ENCODE data around the gene ZSCAN25. TPM values are rescaled to one million over a fixed set of nuclear protein-coding genes. Genes with fewer than 3 reads are reported as not detected.
"Not testable (repeated sequence)": the region's sequence is repeated elsewhere in the genome, so short reads cannot be mapped to it uniquely, and the experiment has no call there.

Gene ZSCAN25
- 10 to 100 TPM; 14.6 to 58.7 (median 18.1) TPM for total RNA-seq

DNA sequence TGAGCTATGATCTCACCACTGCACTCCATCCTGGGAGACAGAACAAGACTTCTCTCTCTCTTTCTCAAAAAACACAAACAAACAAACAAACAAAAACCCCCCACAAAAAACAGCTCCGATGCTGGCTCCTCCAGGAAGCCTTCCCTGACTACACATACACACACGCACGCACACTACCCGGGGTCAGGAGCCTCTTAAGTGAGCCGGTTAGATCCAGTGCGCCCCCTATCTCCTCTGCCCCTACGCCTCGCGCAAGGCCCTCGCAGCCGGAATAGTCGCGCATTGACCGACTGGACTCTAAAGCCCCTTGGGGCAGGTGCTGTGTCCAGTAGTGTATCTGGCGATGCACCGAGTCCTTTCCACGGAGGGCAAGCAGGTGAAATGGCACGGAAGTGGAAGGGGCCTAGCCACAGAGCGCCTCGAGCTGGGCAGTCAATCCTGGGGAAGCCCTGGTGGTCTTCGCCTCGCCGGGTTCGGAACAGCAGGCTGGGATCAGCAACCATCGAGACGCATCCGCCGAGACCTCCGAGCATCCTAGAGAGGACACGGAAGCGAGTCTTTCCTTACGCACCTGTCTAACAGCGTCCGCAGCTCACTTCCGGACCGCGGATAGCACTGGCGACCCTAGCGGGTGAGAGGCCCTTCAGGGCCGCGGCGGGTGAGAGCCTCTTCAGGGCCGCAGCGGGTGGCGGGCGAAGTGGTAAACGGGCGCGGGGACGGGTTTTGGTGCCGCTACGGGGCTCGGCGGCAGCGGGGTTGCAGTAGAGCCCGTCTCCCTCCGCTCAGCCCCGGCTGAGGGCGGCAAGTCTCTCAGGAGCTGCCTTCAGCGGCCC, at the start of gene ZSCAN25:
ZSCAN25 (plus strand) TSS at position 588 of the 833 bp plus-strand sequence. CDS start 2,661 bp downstream, outside the sequence.
- no peaks in the 10 kb centered on the region for H3K27me3 ChIP-seq
- in situ Hi-C loops (cut with MboI; ENCODE audit: low pct_ligation_motif_present in 1 of 4, low pct_unique_long_range_greater_than_20kb in 1 of 4, low sequenced_read_pairs in 3 of 4) (no loop called here), intact Hi-C loops (cut with DNase I; ENCODE audit: low total_unique reads) (no loop called here)
- H3K9me3 ChIP-seq: no peaks in the 10 kb centered on the region
- TF ChIP-seq, protein P1, sequence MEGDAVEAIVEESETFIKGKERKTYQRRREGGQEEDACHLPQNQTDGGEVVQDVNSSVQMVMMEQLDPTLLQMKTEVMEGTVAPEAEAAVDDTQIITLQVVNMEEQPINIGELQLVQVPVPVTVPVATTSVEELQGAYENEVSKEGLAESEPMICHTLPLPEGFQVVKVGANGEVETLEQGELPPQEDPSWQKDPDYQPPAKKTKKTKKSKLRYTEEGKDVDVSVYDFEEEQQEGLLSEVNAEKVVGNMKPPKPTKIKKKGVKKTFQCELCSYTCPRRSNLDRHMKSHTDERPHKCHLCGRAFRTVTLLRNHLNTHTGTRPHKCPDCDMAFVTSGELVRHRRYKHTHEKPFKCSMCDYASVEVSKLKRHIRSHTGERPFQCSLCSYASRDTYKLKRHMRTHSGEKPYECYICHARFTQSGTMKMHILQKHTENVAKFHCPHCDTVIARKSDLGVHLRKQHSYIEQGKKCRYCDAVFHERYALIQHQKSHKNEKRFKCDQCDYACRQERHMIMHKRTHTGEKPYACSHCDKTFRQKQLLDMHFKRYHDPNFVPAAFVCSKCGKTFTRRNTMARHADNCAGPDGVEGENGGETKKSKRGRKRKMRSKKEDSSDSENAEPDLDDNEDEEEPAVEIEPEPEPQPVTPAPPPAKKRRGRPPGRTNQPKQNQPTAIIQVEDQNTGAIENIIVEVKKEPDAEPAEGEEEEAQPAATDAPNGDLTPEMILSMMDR (IDR thresholded peaks at IDR 0.05): peak in 2 of 5 experiments; percentile 17 to 28
- TF ChIP-seq EP300 (IDR thresholded peaks at IDR 0.05; ENCODE audit: low read depth) (no peak), POLR2A (IDR thresholded peaks at IDR 0.05) (peak; percentile 79), POLR2AphosphoS5 (IDR thresholded peaks at IDR 0.05) (peak; percentile 78 to 84 (median 83))
- peak within 1 kb of the TSS; percentile 86 to 92 (median 89) for H3K27ac ChIP-seq
- 2% methylated on average over 44 of the region's 60 CpGs; no CpG with 5 or more reads in 1 of the 2 donors for WGBS, 2 donors (ENCODE audit: low coverage in 1 of 2)
- peaks cover 0 to 30% (median 14%) of the 10 kb centered on the region in 4 donors for H3K36me3 ChIP-seq
- H3K4me3 ChIP-seq: peak within 1 kb of the TSS; percentile 68 to 85 (median 82)
- peaks cover 8 to 17% (median 9%) of the 10 kb centered on the region in 4 donors for H3K4me1 ChIP-seq
- peak; percentile 93 for DNase-seq

DNA sequence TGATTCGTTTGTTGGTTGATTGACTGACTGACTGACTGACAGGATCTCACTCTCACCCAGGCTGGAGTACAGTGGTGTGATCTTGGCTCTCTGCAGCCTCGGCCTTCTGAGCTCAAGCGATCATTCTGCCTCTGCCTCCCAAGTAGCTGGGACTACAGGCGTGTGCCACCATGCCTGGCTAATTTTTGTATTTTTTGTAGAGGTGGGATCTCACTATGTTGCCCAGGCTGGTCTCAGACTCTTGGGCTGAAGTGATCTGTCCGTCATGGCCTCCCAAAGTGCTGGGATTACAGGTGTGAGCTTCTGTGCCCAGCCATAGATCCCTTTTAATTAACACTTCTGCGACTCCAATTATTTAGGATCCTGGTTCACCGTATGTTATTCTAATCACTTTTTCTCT, 48.0 kb upstream of the ZSCAN25 start:
- WGBS, 2 donors (ENCODE audit: low coverage in 1 of 2): 97 to 100% methylated on average over 3 to 7 of the region's 7 CpGs
- in situ Hi-C loops (cut with MboI; ENCODE audit: low pct_ligation_motif_present in 1 of 4, low pct_unique_long_range_greater_than_20kb in 1 of 4, low sequenced_read_pairs in 3 of 4): not testable (repeated sequence)

DNA sequence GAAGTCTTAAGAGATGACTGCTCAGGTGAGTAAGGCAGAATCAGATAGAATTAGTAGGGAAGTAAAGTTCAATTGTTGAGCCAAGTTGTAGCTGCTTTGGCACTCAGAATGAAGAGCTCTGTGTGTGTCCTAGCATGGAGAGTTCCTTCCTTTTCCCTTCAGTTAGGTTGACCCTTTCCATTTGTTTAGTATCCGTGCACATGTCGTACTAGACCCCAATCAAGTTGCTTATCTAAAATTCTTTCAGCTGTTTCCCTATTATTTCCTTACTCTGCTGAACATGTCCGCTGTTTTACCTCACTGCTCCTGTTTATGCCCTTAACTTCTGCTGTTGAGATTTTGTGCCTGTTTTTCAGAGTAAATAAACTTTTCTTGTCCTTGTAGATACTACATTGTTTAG, 45.0 kb upstream of the ZSCAN25 start:
- Histone ChIP-seq H3K4me3 (no peak overlapping the region), H3K4me1 (no peaks in the 10 kb centered on the region), H3K27me3 (no peaks in the 10 kb centered on the region), H3K27ac (no peak overlapping the region), H3K9me3 (no peaks in the 10 kb centered on the region), H3K36me3 (peaks cover 0 to 40% (median 16%) of the 10 kb centered on the region in 4 donors)
- in situ Hi-C loops (cut with MboI; ENCODE audit: low pct_ligation_motif_present in 1 of 4, low pct_unique_long_range_greater_than_20kb in 1 of 4, low sequenced_read_pairs in 3 of 4): no loop called here
- TF ChIP-seq EP300 (IDR thresholded peaks at IDR 0.05; ENCODE audit: low read depth) (no peak), POLR2AphosphoS5 (IDR thresholded peaks at IDR 0.05) (no peak), POLR2A (IDR thresholded peaks at IDR 0.05) (no peak)
- TF ChIP-seq, protein P1 (IDR thresholded peaks at IDR 0.05): no peak
- intact Hi-C loops (cut with DNase I; ENCODE audit: low total_unique reads): no loop called here
- DNase-seq: no peak
- 88 to 96% methylated on average over 3 of the region's 3 CpGs for WGBS, 2 donors (ENCODE audit: low coverage in 1 of 2)

More for the DNA sequence above, 48.0 kb upstream of the ZSCAN25 start:
- H3K4me1 ChIP-seq; H3K27ac ChIP-seq; H3K27me3 ChIP-seq; DNase-seq; H3K4me3 ChIP-seq; H3K9me3 ChIP-seq; intact Hi-C loops (cut with DNase I; ENCODE audit: low total_unique reads): not testable (repeated sequence)
- H3K36me3 ChIP-seq: peaks cover 0 to 57% (median 27%) of the 10 kb centered on the region in 4 donors

DNA sequence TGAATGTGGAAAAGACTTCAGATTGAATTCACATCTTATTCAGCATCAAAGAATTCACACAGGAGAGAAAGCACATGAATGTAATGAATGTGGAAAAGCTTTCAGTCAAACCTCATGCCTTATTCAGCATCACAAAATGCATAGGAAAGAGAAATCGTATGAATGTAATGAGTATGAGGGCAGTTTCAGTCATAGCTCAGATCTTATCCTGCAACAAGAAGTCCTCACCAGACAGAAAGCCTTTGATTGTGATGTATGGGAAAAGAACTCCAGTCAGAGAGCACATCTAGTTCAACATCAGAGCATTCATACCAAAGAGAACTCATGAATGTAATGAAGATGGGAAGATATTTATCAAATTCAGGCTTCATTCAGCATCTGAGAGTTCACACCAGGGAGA, 43.5 kb upstream of the ZSCAN25 start:
- TF ChIP-seq EP300 (IDR thresholded peaks at IDR 0.05; ENCODE audit: low read depth): no peak
- TF ChIP-seq, protein P1 (IDR thresholded peaks at IDR 0.05): no peak
- TF ChIP-seq POLR2A (IDR thresholded peaks at IDR 0.05): no peak
- no peak for TF ChIP-seq POLR2AphosphoS5 (IDR thresholded peaks at IDR 0.05)
- in situ Hi-C loops (cut with MboI; ENCODE audit: low pct_ligation_motif_present in 1 of 4, low pct_unique_long_range_greater_than_20kb in 1 of 4, low sequenced_read_pairs in 3 of 4) (no loop called here), intact Hi-C loops (cut with DNase I; ENCODE audit: low total_unique reads) (no loop called here)
- Histone ChIP-seq H3K9me3 (no peaks in the 10 kb centered on the region), H3K27me3 (no peaks in the 10 kb centered on the region), H3K4me3 (no peak overlapping the region), H3K4me1 (no peaks in the 10 kb centered on the region), H3K27ac (no peak overlapping the region), H3K36me3 (peaks cover 0 to 40% (median 16%) of the 10 kb centered on the region in 4 donors)
- WGBS, 2 donors (ENCODE audit: low coverage in 1 of 2): 88 to 100% methylated on average over 1 of the region's 1 CpG
- DNase-seq: no peak

All from transverse colon (tissue), 4 donors.